GM19324 (cell line): ENCODE results near the gene NUDT1.

Source experiments
- ATAC-seq: cut with Tn5 transposase; IDR thresholded peaks from one replicate; pipeline ENCODE4 v1.9.1; 2021; ENCODE audit warnings: mild to moderate bottlenecking, moderate library complexity; ENCODE audit not compliant: unreplicated experiment, low FRiP score

Gene NUDT1

GRCh38 chr7:2204446-2204845 lies 37.6 kb upstream of the NUDT1 start:
- ATAC-seq = no peak

- ATAC-seq = no peak
Observed at GRCh38 chr7:2205036-2205780, 36.8 kb upstream of the NUDT1 start.

DNA sequence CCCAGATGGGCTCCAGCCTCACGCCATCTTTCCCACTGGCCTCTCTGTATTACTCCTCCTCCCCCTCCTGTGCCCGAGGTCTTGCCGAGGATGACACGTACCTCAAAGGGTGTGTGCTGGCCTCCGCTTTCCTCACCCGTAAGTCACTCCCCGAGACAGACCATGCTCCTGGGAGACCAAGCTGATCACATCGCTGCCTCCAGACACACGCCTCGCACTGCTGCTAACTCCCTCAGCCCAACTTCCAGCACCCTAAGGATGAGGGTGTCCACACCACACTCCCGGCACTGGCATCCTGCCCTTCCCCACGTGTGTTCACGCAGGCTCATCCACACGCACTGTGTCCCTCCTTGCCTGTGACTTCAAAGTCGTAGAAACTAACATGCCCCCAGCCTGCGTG lies 33.3 kb upstream of the NUDT1 start:
- ATAC-seq = no peak

DNA sequence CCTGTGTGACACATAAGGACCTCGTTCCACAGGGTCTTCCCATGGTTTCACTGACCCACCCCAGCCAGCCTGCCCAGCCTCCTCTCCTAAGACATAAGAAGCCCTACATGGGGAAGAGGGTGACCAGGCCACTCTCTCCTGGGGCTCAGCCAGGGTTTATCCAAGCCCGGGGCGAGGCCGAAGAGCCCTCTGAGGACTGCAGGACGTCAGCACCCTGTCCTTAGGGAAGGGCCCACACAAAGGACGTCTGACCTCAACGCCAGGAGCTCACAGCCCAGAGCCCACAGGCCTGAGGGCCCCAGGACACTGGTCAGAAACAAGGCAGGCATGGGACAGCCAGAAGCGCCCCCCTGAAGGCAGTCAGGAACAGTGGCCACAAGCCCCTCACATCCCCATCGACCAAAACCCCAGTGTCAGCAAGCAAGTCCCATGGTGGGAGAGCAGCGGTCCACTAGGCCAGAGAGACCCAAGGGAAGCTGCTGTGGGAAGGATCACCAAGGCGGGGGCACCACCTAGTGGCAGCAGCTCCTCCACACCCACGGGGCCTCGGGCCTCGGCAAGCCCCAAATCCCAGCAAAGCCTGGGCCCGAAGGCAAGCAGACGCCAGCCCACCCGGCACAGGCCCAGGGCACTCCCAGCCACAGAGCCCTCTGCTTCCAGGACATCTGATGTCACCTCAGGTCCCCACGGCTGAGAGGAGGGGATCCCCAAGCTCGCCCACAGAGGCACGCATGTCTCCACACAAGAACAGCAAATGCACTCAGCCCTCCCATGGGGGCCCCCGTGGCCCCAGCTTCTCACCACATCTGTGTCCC lies 32.7 kb upstream of the NUDT1 start:
- ATAC-seq = peak; percentile 46

DNA sequence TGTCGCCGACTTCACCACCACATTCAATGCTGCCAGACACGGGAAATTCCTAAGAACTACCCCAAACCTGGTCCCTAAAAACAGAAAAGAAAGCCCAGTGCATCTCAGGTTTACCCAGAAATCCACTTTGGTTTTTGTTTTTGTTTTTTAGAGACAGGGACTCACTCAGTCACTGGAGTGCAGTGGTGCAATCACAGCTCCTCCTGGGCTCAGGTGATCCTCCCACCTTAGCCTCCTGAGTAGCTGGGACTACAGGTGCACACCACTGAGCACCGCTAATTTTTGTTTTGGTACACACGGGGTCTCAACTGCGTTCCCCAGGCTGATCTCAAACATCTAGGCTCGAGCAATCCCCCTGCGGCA lies 32.1 kb upstream of the NUDT1 start:
- ATAC-seq = no peak

GRCh38 chr7:2210551-2211258 lies 31.3 kb upstream of the NUDT1 start:
- ATAC-seq = no peak

- no peak for ATAC-seq
Observed at GRCh38 chr7:2211259-2211880, 30.7 kb upstream of the NUDT1 start.

DNA sequence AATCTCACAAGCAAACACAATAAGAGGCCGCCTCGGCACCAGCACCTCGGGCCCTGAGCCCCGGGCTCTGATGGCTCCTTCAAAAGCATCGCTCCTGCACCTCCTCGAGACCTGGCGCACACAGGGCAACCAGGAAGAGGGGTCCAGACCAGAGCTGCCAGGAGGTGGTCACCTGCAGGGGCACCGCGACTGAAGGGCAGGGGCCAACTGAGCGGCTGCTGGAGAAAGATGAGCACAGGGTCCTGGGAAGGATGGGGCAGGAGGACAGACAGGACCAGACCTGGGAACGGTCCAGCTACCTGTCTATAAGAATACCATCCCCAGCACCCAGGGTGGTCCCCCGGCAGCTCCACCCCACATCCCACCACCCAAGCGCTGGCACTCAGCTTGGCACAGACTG lies 30.1 kb upstream of the NUDT1 start:
- no peak for ATAC-seq

GRCh38 chr7:2212906-2213305 lies 29.1 kb upstream of the NUDT1 start:
- ATAC-seq = no peak

- no peak for ATAC-seq
Observed at GRCh38 chr7:2213551-2214215, 28.3 kb upstream of the NUDT1 start.

- ATAC-seq = no peak
Observed at GRCh38 chr7:2214636-2215035, 27.4 kb upstream of the NUDT1 start.

GRCh38 chr7:2215851-2216250 lies 26.2 kb upstream of the NUDT1 start:
- ATAC-seq = no peak

DNA sequence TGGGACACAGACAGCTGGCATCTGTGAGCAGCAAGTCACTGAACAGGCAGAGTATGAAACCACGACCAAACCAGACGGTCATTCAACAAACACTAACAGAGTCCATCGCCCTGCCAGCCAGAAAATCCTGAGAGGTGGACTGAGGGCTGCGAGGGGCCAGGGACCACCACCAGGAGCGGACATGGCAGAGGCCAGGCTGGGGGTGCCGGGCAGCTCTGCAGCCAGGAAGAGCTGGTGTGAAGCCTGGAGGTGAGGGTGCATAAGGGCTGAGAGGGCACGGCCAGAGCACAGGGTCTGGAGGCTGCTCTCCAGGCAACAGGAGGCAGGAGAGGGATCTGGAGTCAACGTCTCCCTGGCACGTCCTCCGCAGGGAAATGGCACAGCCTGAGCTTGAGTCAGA lies 24.8 kb upstream of the NUDT1 start:
- no peak for ATAC-seq

- ATAC-seq = no peak
Observed at GRCh38 chr7:2217716-2218443, 24.1 kb upstream of the NUDT1 start.

GRCh38 chr7:2218444-2218785 lies 23.6 kb upstream of the NUDT1 start:
- ATAC-seq = no peak

DNA sequence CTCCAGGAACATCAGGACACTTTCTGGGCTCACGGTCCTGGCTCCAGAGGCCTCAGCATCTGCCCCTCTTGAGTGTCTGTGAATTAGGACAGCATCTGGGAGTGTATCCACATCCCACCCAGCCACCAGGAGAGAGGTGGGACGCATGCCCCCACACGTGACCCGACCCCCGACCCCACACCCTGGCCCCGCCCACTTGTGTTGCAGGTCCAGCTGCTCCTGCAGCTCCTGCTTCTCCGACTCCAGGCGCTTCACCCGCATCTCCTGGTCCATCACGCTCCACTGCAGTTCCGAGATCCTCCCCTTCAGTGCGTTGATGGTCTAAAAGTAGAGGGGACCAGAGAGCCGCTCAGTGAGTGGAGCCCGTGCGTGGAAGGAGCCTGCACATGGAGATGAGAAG lies 22.9 kb upstream of the NUDT1 start:
- no peak for ATAC-seq

DNA sequence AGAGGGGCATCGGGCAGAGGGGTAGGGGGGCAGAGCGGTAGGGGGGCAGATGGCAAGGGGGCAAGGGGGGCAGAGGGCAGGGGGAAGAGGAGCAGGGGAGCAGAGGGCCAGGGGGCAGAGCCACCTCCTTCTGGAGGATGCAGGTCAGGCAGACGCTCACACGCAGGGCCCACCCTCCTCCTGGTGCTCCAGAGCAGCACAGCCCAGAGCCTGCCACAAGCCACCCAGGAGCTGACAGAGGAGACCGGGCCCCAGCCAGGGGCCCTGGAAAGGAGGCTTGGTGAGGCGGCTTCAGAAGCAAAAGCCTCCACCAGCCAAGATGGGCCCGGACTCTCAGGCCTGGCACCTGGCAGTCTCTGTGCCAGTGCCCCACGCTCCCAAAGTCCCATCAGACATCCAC lies 22.4 kb upstream of the NUDT1 start:
- ATAC-seq = no peak

- ATAC-seq = no peak
Observed at GRCh38 chr7:2220030-2220429, 22.0 kb upstream of the NUDT1 start.

DNA sequence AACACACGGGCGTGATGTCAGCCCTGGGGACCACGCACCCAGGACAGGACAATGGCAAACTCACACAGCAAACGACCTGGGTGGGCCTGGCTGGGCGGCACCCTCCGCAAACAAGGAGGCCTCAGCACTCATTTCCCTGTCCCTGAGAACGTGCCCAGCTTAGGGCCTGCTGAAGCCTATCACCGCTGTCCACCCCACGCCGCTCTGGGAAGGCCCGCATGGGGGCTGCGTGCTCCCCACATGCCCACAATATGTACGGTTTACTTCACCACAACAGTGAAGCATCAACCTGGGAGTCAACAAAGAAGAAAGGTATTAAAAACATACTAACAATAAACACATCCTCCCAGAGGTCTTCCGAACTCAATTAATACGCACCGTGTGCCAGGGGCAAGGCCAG lies 21.5 kb upstream of the NUDT1 start:
- ATAC-seq = no peak

GRCh38 chr7:2220954-2221353 lies 21.1 kb upstream of the NUDT1 start:
- ATAC-seq = no peak
